WTC11 (cell line): ENCODE results near the gene GOLT1A. TPM values are rescaled to one million over a fixed set of nuclear protein-coding genes. Genes with fewer than 3 reads are reported as not detected.

Source experiments
- ATAC-seq: fragments of 200-7000 bp; cut with Tn5 transposase; 2 replicates; pipeline ENCODE4 v1.10.0; 2021; ENCODE audit warnings: mild to moderate bottlenecking, moderate library complexity
- CTCF ChIA-PET: fragments of 300-600 bp; sonication (Branson Sonifier 250); formaldehyde crosslinking; loops from one replicate; lab custom pipeline; 2021; ENCODE audit warnings: antibody characterized with exemption; lab: Charles Lee
- POLR2A ChIA-PET: fragments of 350-600 bp; sonication (Branson Sonifier 250); formaldehyde crosslinking; loops from one replicate; lab custom pipeline; 2021; ENCODE audit warnings: antibody characterized with exemption; lab: Charles Lee
- DNase-seq: peaks from one replicate; pipeline ENCODE4 v3.0.0; 2021; ENCODE audit warnings: low spot score
- H3K27ac Mint-ChIP-seq: 2 replicates; pipeline ENCODE4 v1.8.0; 2021; ENCODE audit warnings: mixed read lengths
- H3K27me3 Mint-ChIP-seq: 2 replicates; pipeline ENCODE4 v1.8.0; 2021; ENCODE audit warnings: low read depth, mild to moderate bottlenecking, moderate library complexity, mixed read lengths
- H3K36me3 Mint-ChIP-seq: 2 replicates; pipeline ENCODE4 v1.8.0; 2021; ENCODE audit warnings: mixed read lengths
- H3K4me1 Mint-ChIP-seq: 2 replicates; pipeline ENCODE4 v1.8.0; 2022; ENCODE audit warnings: mixed read lengths
- H3K4me3 Mint-ChIP-seq: 2 replicates; pipeline ENCODE4 v1.8.0; 2021; ENCODE audit warnings: mild to moderate bottlenecking, moderate library complexity, mixed read lengths
- H3K9me3 Mint-ChIP-seq: 2 replicates; pipeline ENCODE4 v1.8.0; 2021; ENCODE audit warnings: mixed read lengths
- ARID4B ChIP-seq: sonication (generic); formaldehyde crosslinking; IDR thresholded peaks from 2 replicates; pipeline ENCODE4 v1.8.0; 2023; ENCODE audit warnings: missing genetic modification reagents, mild to moderate bottlenecking, borderline replicate concordance
- ATF1 ChIP-seq: sonication (generic); formaldehyde crosslinking; IDR thresholded peaks from 2 replicates; pipeline ENCODE4 v1.8.1; 2023; ENCODE audit warnings: mild to moderate bottlenecking, moderate library complexity, missing genetic modification reagents
- ATF3 ChIP-seq: sonication (generic); formaldehyde crosslinking; conservative IDR thresholded peaks from 2 replicates; pipeline ENCODE4 v1.8.1; 2022; ENCODE audit warnings: mild to moderate bottlenecking, missing genetic modification reagents
- CDX4 ChIP-seq: fragments of 250-450 bp; sonication (Bioruptor Pico); IDR thresholded peaks from 2 replicates; pipeline ENCODE4 v1.9.0; 2021; ENCODE audit warnings: moderate library complexity, mild to moderate bottlenecking, inconsistent platforms, borderline replicate concordance
- FOXJ3 ChIP-seq: sonication (generic); formaldehyde crosslinking; IDR thresholded peaks from 2 replicates; pipeline ENCODE4 v1.9.0; 2021; ENCODE audit warnings: missing genetic modification reagents, mild to moderate bottlenecking, borderline replicate concordance
- MLX ChIP-seq: sonication (generic); formaldehyde crosslinking; IDR thresholded peaks from 2 replicates; pipeline ENCODE4 v1.8.1; 2023; ENCODE audit warnings: mild to moderate bottlenecking, missing genetic modification reagents, moderate library complexity
- NR3C1 ChIP-seq: sonication (generic); formaldehyde crosslinking; conservative IDR thresholded peaks from 2 replicates; pipeline ENCODE4 v1.8.1; 2023; ENCODE audit warnings: low read depth, mild to moderate bottlenecking, missing genetic modification reagents
- RORB ChIP-seq: fragments of 250-450 bp; sonication (Bioruptor Pico); IDR thresholded peaks from 2 replicates; pipeline ENCODE4 v1.9.0; 2021; ENCODE audit warnings: mild to moderate bottlenecking
- SMAD3 ChIP-seq: sonication (generic); formaldehyde crosslinking; IDR thresholded peaks from 2 replicates; pipeline ENCODE4 v1.8.0; 2022; ENCODE audit warnings: missing genetic modification reagents, mild to moderate bottlenecking, borderline replicate concordance
- SP1 ChIP-seq: sonication (generic); formaldehyde crosslinking; conservative IDR thresholded peaks from 2 replicates; pipeline ENCODE4 v1.8.1; 2022; ENCODE audit warnings: missing genetic modification reagents
- TCF7 ChIP-seq: sonication (generic); formaldehyde crosslinking; IDR thresholded peaks from 2 replicates; pipeline ENCODE4 v1.8.0; 2022; ENCODE audit warnings: mild to moderate bottlenecking, low read depth, missing genetic modification reagents, moderate library complexity
- ZBTB43 ChIP-seq: sonication (generic); formaldehyde crosslinking; IDR thresholded peaks from 2 replicates; pipeline ENCODE4 v1.8.1; 2023; ENCODE audit warnings: mild to moderate bottlenecking, missing genetic modification reagents
- ZNF121 ChIP-seq: sonication (generic); formaldehyde crosslinking; IDR thresholded peaks from 2 replicates; pipeline ENCODE4 v1.8.0; 2023; ENCODE audit warnings: missing genetic modification reagents
- ZNF138 ChIP-seq: sonication (generic); formaldehyde crosslinking; conservative IDR thresholded peaks from 2 replicates; pipeline ENCODE4 v1.8.1; 2022; ENCODE audit warnings: mild to moderate bottlenecking, moderate library complexity, missing genetic modification reagents
- ZNF396 ChIP-seq: fragments of 250-450 bp; sonication (Bioruptor Pico); IDR thresholded peaks from 2 replicates; pipeline ENCODE4 v1.8.0; 2021; ENCODE audit warnings: mild to moderate bottlenecking, moderate library complexity, borderline replicate concordance
- ZNF512 ChIP-seq: sonication (generic); formaldehyde crosslinking; IDR thresholded peaks from 2 replicates; pipeline ENCODE4 v1.8.1; 2022; ENCODE audit warnings: missing genetic modification reagents, borderline replicate concordance
- ZNF532 ChIP-seq: fragments of 250-450 bp; sonication (Bioruptor Pico); IDR thresholded peaks from 2 replicates; pipeline ENCODE4 v1.9.0; 2021; ENCODE audit warnings: mild to moderate bottlenecking, borderline replicate concordance
- total RNA-seq: library from RNA; stranded (reverse); gene quantifications from 3 replicates; pipeline ENCODE4 v1.2.3, GENCODE V29; 2021

GOLT1A gene
- total RNA-seq, 1 experiment from 2014 or later, result 6.5 TPM

GRCh38 chr1:204176049-204176448 is 37.7 kb downstream of the GOLT1A start:
- DNase-seq (no peak), ATAC-seq (no peak)
- H3K4me1 Mint-ChIP-seq, result no peaks in the 10 kb centered on the region
- H3K27ac Mint-ChIP-seq, result no peak overlapping the region
- H3K9me3 Mint-ChIP-seq, result peaks cover 28% of the 10 kb centered on the region
- ChIA-PET CTCF (interaction anchor here (1.4 to 4.9 kb wide), 5 partner anchors 13 to 38 kb away, joined by 3 to 20 read pairs (median 5); partner anchors contain the start of gene GOLT1A), POLR2A (interaction anchor here (0.6 kb wide), 1 partner anchor 18 kb away, joined by 4 read pairs; no protein-coding TSS in a partner anchor)
- H3K4me3 Mint-ChIP-seq, result no peak overlapping the region
- peaks cover 45% of the 10 kb centered on the region for H3K27me3 Mint-ChIP-seq
- peaks cover 4% of the 10 kb centered on the region for H3K36me3 Mint-ChIP-seq
- TF ChIP-seq ZNF396 (no peak), MLX (no peak)

GRCh38 chr1:204174958-204175357 is 38.8 kb downstream of the GOLT1A start:
- Mint-ChIP-seq H3K4me3 (no peak overlapping the region), H3K27ac (no peak overlapping the region), H3K4me1 (no peaks in the 10 kb centered on the region), H3K9me3 (peaks cover 27% of the 10 kb centered on the region), H3K36me3 (peaks cover 14% of the 10 kb centered on the region), H3K27me3 (peaks cover 44% of the 10 kb centered on the region)
- POLR2A ChIA-PET, result no interaction called here
- TF ChIP-seq ATF1 (CRISPR knock-in tag) (no peak), ZNF121 (CRISPR knock-in tag) (no peak), ZBTB43 (CRISPR knock-in tag) (no peak), TCF7 (CRISPR knock-in tag) (no peak), ZNF532 (CRISPR knock-in tag) (no peak), SMAD3 (no peak), RORB (CRISPR knock-in tag) (no peak), CDX4 (no peak), NR3C1 (CRISPR knock-in tag) (no peak), ZNF138 (CRISPR knock-in tag) (no peak), ARID4B (CRISPR knock-in tag) (no peak), SP1 (no peak), ZNF512 (no peak), ATF3 (CRISPR knock-in tag) (no peak), FOXJ3 (CRISPR knock-in tag) (no peak)
- CTCF ChIA-PET, result interaction anchor here (1.4 to 2.0 kb wide), 3 partner anchors 13 to 39 kb away, joined by 5 to 9 read pairs (median 5); partner anchors contain the start of gene GOLT1A
- no peak for ATAC-seq
- no peak for DNase-seq
